ENCODE measurements around the gene CYP46A1. TPM values are rescaled to one million over a fixed set of nuclear protein-coding genes. Genes with fewer than 3 reads are reported as not detected.

CYP46A1 gene
- total RNA-seq, 4 donors from 2014 or later, result 0.04 to 1.1 TPM; not detected in 2

GRCh38 chr14:99688210-99688581 is 4.1 kb downstream of the CYP46A1 start:
- Histone ChIP-seq H3K4me1 (peaks cover 7 to 12% (median 7%) of the 10 kb centered on the region in 3 donors), H3K27me3 (peaks cover 0 to 56% (median 0%) of the 10 kb centered on the region in 4 donors), H3K9me3 (no peaks in the 10 kb centered on the region), H3K36me3 (no peaks in the 10 kb centered on the region), H3K4me3 (no peak overlapping the region), H3K27ac (no peak overlapping the region)
- intact Hi-C loops (cut with DNase I), result no loop called here
- no peak for DNase-seq
- WGBS, 2 donors, result 47 to 62% methylated on average over 10 of the region's 10 CpGs
- TF ChIP-seq CTCF (IDR thresholded peaks at IDR 0.05) (no peak), POLR2A (IDR thresholded peaks at IDR 0.05) (no peak)

- H3K36me3 ChIP-seq, result no peaks in the 10 kb centered on the region
- no peak overlapping the region for H3K4me3 ChIP-seq
- 84 to 88% methylated on average over 11 of the region's 11 CpGs for WGBS, 2 donors
- TF ChIP-seq CTCF (IDR thresholded peaks at IDR 0.05), result no peak
- TF ChIP-seq POLR2A (IDR thresholded peaks at IDR 0.05), result no peak
- no peak overlapping the region for H3K27ac ChIP-seq
- intact Hi-C loops (cut with DNase I), result no loop called here
- DNase-seq, result no peak
- H3K4me1 ChIP-seq, result peaks cover 4 to 7% (median 4%) of the 10 kb centered on the region in 3 donors
- peaks cover 0 to 56% (median 0%) of the 10 kb centered on the region in 4 donors for H3K27me3 ChIP-seq
- H3K9me3 ChIP-seq, result no peaks in the 10 kb centered on the region
Measured at GRCh38 chr14:99688629-99689028, 4.5 kb downstream of the CYP46A1 start.

- intact Hi-C loops (cut with DNase I), result no loop called here
- Histone ChIP-seq H3K4me1 (peaks cover 1 to 3% (median 2%) of the 10 kb centered on the region in 3 donors), H3K27ac (no peak overlapping the region), H3K4me3 (no peak overlapping the region), H3K36me3 (no peaks in the 10 kb centered on the region), H3K27me3 (peaks cover 0 to 53% (median 0%) of the 10 kb centered on the region in 4 donors), H3K9me3 (no peaks in the 10 kb centered on the region)
- DNase-seq, result no peak
- WGBS, 2 donors, result 81 to 86% methylated on average over 11 of the region's 11 CpGs
- TF ChIP-seq CTCF (IDR thresholded peaks at IDR 0.05) (no peak), POLR2A (IDR thresholded peaks at IDR 0.05) (no peak)
Measured at GRCh38 chr14:99689266-99690236, 5.5 kb downstream of the CYP46A1 start.

- intact Hi-C loops (cut with DNase I), result no loop called here
- no peaks in the 10 kb centered on the region for H3K4me1 ChIP-seq
- TF ChIP-seq CTCF (IDR thresholded peaks at IDR 0.05) (no peak), POLR2A (IDR thresholded peaks at IDR 0.05) (no peak)
- H3K27ac ChIP-seq, result no peak overlapping the region
- H3K27me3 ChIP-seq, result peaks cover 0 to 44% (median 0%) of the 10 kb centered on the region in 4 donors
- no peaks in the 10 kb centered on the region for H3K36me3 ChIP-seq
- DNase-seq, result no peak
- 66 to 69% methylated on average over 4 of the region's 5 CpGs for WGBS, 2 donors
- H3K9me3 ChIP-seq, result no peaks in the 10 kb centered on the region
- no peak overlapping the region for H3K4me3 ChIP-seq
Measured at GRCh38 chr14:99690636-99691035, 6.5 kb downstream of the CYP46A1 start.

- Histone ChIP-seq H3K36me3 (no peaks in the 10 kb centered on the region), H3K4me3 (no peak overlapping the region), H3K4me1 (no peaks in the 10 kb centered on the region), H3K27ac (no peak overlapping the region), H3K27me3 (peaks cover 0 to 40% (median 0%) of the 10 kb centered on the region in 4 donors), H3K9me3 (no peaks in the 10 kb centered on the region)
- DNase-seq, result no peak
- intact Hi-C loops (cut with DNase I), result no loop called here
- WGBS, 2 donors, result 85 to 87% methylated on average over 9 to 12 of the region's 13 CpGs
- TF ChIP-seq CTCF (IDR thresholded peaks at IDR 0.05) (no peak), POLR2A (IDR thresholded peaks at IDR 0.05) (no peak)
Measured at GRCh38 chr14:99691111-99691885, 7.2 kb downstream of the CYP46A1 start.
